Measurements from ENCODE around the gene OPRD1.
"Not testable (repeated sequence)": the region's sequence is repeated elsewhere in the genome, so short reads cannot be mapped to it uniquely, and the experiment has no call there.

OPRD1 gene

DNA sequence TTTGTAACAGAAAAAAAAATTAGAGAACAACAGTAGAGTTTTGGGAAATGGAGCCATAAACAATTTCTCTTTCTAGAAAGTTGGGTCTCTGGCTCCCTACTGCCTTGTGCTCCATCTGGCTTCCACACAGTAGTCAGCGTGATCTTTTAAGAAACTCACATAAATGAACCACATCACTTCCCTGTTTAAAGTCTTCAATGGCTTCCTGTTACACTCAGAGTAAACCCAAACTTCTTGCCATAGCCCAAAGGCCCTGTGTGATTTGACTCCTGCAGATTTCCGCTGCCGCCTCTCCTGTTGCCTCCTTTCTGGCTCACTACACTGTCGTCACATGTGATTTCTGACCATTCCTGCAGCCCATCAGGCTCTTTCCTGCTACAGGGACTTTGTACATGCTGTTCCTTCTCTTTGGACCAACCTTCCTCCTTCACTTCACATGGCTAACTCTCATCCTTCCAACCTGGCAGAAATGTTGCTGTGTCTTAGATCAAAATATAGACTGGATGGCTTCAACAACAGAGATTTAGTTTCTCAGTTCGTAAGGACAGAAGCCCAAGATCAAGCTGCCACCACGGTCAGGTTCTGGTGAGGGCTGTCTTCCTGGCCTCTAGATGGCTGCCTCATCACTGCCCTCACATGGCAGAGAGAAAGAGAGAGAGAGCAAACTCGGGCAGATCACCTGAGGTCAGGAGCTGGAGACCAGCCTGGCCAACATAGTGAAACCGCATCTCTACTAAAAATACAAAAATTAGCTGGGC is 34.0 kb downstream of the OPRD1 start:
- DNase-seq (ENCODE audit: low read depth) = no peak

DNA sequence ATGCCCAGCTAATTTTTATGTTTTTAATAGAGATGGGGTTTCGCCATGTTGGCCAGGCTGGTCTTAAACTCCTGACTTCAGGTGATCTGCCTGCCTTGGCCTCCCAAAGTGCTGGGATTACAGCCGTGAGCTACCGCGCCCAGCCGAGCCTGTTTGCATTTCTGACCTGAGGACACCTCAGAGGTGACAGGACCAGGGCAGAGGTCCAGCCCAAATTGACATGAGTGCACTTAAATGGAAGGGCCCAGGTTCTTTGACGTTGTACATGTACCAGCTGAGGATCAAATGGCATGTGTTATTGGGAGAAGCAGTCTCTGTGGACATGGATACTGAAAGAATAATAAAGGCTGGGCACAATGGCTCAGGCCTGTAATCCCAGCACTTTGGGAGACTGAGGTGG is 35.2 kb downstream of the OPRD1 start:
- not testable (repeated sequence) for DNase-seq (ENCODE audit: low read depth)

DNA sequence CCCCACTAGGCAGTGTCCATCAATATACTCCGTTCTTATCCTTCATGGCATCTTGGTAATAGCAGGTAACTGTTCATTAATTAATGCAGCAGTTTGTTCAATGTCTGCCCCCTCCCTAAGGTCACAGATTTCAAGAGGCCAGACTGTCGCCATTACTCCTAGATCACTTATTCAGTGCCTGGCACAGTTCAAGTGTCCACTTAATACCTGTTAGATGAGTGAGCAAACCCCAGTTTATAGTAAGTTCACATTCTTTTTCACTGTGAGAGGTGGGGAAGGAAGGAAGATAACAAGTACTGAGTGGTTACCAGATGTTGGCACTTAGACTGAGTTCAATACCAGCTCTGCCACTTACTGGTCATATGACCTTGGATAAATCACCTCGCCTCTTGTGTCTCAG is 36.4 kb downstream of the OPRD1 start:
- DNase-seq (ENCODE audit: low read depth) = no peak

DNA sequence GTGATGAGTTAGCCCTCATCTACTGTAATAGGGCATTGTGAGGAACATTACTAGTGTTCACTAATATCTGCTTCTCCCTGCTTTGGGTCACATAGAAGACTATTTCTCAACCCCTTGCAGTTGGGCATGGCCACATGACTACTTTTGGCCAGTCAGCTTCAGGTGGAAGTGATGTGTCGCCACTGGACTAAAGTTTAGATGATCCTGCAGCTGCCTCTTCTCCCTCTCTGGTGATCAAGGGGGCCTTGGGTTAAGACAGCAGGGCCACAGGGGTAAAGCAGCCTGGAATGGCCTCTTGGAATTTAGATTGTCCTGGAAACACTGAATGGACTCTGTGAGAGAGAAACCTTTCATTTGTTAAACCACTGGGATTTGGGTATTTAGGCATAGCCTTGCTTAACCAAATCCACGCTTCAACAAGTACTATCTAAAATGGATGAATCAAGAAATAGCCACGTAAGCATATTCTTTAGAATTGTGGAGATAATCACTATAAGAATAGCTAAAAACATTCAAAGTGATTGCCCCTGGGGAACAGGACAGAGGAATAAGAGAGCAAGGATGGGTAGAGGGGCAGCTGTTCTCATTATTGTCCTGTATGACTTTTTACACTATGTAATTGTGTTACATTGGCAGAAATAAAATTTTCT is 41.2 kb downstream of the OPRD1 start:
- DNase-seq (ENCODE audit: low read depth) = no peak

DNA sequence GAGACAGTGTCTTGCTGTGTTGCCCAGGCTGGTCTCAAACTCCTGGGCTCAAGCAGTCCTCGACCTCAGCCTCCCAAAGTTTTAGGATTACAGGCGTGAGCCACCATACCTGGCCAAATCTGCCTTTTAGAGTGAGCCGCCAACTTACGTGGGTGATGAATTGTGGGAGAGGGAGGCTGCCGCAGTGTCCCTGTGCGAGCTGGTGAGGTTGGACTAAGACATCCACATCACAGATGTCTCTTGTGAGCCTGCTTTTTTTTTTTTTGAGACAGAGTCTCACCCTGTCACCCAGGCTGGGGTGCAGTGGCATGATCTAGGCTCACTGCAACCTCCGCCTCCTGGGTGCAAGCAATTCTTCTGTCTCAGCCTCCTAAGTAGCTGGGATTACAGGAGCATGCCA is 42.4 kb downstream of the OPRD1 start:
- DNase-seq (ENCODE audit: low read depth) = not testable (repeated sequence)

DNA sequence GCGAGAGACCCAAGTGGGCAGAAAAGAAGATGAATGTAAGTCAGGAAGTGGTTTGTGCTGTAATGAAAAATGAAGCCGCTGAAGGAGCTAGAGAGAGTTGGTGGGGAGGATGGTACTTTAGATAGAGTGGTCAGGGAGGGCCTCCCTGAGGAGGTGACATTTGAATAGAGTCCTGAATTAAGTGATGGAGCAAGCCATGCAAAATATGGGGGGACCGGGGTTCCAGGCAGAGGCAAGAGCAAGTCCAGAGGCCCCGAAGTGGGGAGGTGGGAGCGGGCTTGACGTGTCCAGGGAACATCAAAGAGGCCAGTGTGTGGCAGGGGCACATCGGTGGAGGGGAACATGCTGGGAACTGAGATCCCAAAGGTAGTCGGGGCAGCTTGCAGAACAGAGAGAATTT is 43.1 kb downstream of the OPRD1 start:
- no peak for DNase-seq (ENCODE audit: low read depth)

DNA sequence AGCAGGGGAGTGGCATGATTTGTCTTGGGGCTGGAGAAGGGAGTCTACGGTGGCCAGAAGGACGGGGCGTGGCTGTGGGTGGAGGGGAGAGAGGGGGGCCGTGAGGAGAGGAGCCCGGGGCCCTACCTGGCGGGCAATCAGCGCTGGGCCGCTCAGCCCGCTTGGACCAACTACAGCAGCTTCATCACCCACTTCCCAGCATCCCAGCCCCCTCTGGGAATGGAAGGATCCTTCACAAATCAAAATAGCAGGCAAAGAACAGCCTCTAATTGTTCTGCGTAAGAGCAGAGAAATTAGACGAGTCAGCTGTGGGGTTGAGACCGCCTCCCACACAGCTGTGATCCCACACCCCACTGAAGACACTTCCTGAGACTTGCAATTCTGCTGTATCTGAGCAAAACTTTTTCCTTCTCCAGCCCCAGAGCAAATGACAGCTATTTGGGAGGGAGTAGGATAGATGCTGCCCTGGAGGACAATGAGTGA is 43.5 kb downstream of the OPRD1 start:
- no peak for DNase-seq (ENCODE audit: low read depth)

DNA sequence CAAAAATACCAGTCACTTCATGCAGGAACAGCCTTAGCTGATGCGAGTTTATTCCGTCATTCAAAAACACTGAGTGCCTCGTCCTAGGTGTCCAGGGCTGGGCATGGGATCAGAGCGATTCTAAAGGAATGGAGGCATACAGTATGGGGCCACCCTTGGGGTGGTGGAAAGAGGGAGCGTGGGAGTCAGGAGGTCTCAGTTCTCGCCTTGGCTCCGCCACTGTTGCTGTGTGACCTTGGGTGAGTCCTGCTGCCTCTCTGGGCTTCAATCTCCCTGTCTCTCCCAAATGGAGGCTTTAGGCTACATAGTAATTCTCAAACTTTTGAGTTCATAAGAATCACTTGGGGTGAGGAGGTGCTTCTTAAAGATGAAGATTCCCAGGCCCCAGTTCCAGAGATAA is 44.0 kb downstream of the OPRD1 start:
- DNase-seq (ENCODE audit: low read depth) = no peak

DNA sequence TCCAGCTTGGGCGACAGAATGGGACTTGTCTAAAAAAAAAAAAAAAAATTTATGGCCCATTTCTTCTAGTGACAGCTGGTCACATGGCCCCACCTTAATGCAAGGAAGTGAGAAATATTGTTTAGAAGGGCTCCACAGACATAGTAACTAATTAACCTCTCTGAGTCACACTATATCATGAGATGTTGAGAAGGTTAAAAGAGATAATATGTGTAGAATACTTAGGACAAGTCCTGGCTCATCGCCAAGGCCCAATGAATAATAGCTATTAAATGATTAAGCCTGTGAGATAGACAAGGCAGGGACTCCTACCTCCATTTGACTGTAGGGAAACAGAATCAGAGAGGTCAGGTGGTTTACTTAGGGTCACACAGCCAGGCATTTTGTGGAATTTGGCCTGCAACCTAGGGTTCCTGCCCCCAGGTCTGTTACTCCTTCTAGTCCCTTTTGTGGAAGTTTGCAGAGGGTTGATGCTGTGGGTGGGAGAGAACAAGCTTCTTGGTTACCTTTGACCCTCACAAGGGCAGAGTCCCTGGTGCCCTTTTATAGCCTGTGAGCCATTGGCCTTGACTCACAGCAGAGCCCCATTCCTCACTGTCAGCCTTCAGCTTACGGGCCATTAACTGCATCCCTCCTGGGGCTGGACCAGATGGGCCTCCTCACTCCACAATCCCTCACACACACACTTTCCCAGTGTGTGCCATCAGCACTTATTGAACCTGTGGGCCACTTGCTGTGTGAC is 48.5 kb downstream of the OPRD1 start:
- DNase-seq (ENCODE audit: low read depth) = no peak

DNA sequence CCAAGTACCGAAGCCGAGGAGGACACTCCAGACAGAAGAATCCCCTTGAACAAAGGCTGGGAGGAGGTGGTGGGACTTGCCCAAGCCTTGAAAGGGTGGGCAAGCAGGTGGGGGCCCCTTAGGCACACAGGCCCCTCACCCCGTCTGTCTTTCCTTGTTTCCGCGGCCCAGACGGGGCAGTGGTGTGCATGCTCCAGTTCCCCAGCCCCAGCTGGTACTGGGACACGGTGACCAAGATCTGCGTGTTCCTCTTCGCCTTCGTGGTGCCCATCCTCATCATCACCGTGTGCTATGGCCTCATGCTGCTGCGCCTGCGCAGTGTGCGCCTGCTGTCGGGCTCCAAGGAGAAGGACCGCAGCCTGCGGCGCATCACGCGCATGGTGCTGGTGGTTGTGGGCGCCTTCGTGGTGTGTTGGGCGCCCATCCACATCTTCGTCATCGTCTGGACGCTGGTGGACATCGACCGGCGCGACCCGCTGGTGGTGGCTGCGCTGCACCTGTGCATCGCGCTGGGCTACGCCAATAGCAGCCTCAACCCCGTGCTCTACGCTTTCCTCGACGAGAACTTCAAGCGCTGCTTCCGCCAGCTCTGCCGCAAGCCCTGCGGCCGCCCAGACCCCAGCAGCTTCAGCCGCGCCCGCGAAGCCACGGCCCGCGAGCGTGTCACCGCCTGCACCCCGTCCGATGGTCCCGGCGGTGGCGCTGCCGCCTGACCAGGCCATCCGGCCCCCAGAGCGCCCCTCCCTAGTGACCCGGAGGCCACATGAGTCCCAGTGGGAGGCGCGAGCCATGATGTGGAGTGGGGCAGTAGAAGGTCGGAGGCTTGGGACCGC is 50.8 kb downstream of the OPRD1 start:
- DNase-seq (ENCODE audit: low read depth) = no peak

DNA sequence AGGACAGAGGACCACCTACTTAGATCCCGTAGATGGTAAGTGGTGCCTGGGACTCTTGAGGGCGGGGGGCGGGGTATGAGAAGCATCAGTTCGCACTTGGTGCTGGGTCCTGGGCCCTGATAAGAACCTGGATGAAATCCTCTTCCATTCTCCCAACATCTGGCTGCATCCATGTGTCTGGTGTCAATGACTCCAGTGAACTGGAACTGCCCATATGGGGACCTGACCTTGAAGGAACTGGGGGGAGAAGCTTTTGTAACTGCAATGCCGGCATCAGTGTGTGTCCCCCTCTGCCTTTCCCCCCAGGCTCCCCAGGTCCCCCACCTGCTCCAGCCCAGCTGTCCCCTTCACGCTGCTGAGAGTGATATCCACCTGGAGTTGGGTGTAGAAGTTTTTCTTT is 52.7 kb downstream of the OPRD1 start:
- DNase-seq (ENCODE audit: low read depth) = no peak

DNA sequence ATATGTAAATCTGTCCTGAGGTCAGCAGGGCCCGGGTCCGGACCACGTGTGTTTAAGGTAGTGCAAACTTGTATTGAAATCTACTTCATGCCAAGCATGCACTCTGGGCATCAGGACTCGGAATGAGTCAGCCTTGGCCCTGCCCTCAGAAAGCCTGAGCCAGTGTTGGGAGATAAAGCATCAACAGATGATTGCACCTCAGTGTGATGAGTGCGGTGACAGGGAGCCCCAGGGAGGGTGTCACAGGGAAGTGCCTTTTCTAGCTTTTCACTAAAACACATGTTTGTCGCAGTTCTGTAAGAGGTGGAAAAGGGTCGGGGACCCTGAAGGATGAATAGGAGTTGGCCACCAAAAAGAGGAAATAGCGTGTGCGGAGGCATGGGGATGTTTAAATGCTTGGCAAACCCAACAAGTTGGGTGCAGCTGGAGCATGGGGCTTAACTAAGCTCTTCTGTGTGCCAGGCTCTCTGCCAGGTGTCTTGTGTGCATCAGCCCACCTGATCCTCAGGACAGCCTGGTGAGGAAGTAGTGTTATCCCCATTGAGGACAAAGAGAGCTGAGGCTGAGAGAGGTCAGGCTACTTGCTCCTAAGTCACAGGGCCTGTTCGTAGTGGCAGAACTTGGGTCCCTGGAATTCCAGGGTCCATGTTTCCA is 54.2 kb downstream of the OPRD1 start:
- no peak for DNase-seq (ENCODE audit: low read depth)

DNA sequence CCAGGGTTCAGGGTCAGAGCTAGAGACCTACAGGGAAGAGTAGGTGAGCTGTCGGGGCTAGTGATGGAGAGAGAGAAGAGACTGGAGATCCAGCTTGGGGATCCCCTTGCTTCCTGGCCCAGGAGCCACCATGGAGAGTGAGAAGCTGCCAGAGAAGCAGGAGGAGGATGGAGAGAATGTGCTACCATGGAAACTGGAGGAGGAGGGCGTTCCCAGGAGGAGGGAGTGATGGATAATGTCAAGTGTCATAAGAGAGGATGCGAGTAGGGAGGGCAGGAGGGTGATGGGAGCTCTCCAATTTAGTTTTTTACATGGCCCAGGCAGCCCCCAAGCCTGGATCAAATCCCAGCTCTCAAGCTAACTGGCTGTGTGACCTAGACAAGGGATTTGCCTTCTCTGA is 55.9 kb downstream of the OPRD1 start:
- DNase-seq (ENCODE audit: low read depth) = no peak

DNA sequence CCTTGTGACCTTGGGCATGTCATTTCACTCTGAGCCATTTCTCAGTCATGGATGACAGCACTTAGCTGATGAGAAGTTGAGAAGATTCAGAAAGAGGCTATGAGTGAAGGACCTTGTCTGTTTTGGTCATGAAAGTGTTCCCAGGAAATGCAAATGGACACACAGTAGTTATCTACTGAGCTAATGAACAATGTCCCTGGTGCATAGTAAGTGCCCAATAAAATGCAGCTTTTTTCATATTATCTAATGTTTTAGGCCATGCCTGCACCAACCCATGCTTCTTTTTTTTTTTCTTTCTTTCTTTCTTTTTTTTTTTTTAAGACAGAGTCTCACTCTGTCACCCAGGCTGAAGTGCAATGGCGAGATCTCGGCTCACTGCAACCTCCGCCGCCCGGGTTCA is 58.0 kb downstream of the OPRD1 start:
- DNase-seq (ENCODE audit: low read depth) = no peak

DNA sequence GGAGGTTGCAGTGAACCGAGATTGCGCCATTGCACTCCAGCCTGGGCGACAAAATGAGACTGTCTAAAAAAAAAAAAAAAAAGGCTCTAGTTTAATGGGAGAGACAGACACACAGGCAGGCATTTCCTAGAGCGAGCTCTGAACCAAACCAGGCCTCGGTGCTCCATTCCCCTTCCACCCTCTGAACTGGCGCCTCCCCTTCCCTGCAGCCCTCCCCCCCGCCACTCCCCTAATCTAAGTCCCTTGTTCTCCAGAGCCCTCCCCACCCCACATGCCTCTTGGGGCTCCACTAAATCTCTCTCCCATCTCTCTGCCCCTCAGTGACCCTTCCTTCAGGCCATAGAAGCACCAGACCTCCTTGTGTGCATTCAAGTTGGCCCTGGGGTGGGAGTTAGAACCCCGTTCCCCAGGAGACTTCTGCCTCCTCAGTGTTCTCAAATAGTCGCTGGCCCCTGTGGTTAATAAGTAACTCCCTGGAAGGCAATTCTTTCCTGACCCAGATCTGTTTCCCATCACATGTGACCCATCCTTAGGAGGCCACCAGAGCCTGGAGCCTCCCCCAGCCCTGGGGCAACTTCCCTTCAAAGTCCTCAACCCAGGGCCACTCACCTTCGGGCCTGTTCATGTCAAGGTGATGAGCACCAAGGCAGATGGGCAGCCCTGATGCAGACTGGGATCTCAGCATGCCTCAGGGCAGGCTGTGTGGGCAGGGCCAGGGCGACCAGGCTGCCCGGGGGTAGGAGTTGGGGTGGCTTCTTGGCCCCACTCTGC is 59.8 kb downstream of the OPRD1 start:
- no peak for DNase-seq (ENCODE audit: low read depth)

DNA sequence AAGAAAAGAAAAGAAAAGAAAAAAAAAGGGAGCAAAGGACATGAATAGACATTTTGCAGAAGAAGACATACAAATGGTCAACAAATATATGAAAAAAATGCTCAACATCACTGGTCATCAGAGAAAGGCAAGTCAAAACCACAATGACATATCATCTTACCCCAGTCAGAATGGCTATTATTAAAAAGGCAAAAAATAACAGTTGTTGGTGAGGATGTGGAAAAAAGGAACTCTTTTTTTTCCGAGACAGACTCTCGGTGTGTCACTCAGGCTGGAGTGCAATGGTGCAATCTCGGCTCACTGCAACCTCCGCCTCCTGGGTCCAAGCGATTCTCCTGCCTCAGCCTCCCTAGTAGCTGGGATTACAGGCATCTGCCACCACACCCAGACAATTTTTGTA is 63.2 kb downstream of the OPRD1 start:
- DNase-seq (ENCODE audit: low read depth) = not testable (repeated sequence)

DNA sequence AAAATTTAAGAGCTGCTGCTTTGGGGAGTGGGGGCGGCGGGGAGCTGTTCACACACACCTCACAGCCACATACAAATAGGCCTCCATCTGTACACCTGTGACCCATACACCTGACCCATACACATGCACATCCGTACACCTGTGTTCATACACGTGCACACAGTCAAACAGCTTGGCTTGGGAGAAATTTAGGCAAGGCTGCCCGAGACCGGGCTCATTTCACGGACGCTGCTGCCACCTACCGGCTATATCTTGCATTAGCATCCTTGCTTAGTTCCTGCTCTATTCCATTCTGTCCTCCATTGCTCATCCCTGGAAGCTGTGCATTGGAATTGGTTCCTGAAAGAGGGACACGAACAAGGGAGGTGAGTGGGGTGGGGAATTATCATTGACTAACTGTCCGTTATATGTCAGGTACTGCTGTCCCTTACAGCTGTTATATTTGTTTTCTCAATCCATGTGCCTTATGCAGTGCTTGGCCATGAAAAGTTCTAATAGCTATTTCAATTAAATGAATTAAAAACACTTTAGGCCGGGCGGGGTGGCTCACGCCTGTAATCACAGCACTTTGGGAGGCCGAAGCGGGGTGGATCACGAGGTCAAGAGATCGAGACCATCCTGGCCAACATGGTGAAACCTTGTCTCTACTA is 65.3 kb downstream of the OPRD1 start:
- no peak for DNase-seq (ENCODE audit: low read depth)

DNA sequence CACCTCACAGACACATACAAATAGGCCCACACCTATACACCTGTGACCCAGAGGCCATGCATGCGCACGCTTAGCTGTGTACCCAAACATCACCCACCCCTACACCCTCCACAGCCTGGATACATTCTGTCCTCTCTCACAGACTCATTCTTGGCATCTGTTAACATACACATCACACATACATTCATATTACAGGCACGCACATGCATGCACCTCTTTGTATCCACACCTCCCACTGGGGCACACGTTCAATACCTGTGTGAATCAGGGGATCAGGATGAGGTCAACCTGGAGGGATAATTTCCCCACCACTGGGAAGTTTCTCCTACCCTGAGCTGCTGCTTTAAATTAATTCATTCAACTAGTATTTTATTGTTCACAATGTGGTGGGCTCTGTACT is 66.8 kb downstream of the OPRD1 start:
- no peak for DNase-seq (ENCODE audit: low read depth)

DNA sequence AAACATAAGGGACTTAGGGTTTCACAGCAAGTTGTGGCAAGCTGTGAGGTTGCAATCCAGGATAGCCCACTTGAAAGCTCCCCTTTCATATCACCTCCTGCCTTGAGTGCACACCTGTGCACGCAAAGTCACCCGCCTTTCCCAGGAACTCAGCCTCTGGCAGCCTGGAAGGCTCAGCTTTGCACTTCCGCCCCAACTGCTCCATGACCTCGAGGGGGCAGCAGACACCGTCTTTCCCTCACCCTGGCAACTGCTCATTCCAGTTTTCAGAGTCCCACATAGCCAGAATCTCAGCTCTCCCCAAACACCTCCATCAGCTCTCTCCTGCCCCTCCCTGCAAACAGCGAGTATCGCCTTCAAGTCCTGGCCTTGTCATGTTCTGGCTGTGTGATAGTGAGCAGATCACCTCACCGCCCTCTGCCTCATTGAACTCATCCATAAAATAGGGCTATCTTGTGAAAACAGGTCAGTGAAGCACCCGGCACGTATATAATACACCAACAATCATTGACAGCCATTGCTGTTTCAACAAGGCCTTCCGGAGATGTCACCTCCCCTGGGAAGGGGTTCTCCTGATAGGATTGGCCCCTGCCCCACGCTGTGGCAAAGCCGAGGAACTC is 70.1 kb downstream of the OPRD1 start:
- DNase-seq (ENCODE audit: low read depth) = peak; percentile 51

DNA sequence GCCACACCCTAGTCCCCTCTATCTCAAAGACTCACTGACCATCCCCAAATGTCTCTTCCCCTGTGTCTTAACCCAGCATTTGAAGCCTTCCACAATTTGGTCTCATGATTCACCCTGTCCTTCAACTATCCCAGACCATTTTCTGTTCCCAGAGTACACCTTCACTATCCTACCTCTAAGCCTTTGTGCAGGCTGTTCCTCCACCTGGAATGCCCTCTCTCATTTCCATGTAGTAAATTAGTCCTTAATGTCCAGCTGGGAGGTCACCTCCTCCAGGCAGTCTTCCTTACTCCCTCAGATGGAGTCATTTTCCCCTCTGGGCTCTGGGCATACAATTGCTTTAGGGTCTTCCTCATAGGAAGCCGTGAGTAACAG is 71.3 kb downstream of the OPRD1 start:
- no peak for DNase-seq (ENCODE audit: low read depth)

Data from non-pigmented ciliary epithelial cell (primary cell).